ENCODE data around the gene KCNMA1.

DNA sequence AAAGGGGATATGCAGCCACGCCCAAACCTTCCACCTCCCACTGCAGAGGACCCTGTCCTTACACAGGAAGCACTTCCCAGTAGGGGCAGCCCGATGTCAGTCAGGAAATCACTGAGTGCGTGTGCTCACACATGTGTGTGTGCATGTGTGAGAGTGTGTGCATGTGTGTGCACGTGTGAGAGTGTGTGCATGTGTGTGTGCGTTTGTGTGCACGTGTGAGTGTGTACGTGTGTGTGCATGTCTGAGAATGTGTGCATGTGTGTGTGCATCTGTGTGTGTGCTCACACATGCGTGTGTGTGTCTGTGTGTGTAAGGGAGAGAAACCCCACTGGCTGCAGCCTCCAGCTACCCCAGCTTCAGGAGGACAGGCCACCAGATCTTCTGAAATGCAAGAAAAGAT, 229.3 kb downstream of the KCNMA1 start:
- TF ChIP-seq RFX5 (IDR thresholded peaks at IDR 0.05; ENCODE audit: low read length) (no peak), EP300 (IDR thresholded peaks at IDR 0.05; ENCODE audit: borderline replicate concordance in 1 of 2, low read depth in 1 of 2, low read length in 1 of 2) (no peak), CTCF (IDR thresholded peaks at IDR 0.05) (no peak), YY1 (IDR thresholded peaks at IDR 0.05; ENCODE audit: low read depth) (no peak), GABPA (IDR thresholded peaks at IDR 0.05; ENCODE audit: low read depth) (no peak), PBX3 (IDR thresholded peaks at IDR 0.05) (no peak), POLR2AphosphoS5 (IDR thresholded peaks at IDR 0.05; ENCODE audit: low read depth, low read length) (no peak), SMC3 (IDR thresholded peaks at IDR 0.05; ENCODE audit: low read depth, low read length) (no peak), TEAD4 (IDR thresholded peaks at IDR 0.05; ENCODE audit: borderline replicate concordance, insufficient read depth) (no peak)
- TF ChIP-seq, protein P1, sequence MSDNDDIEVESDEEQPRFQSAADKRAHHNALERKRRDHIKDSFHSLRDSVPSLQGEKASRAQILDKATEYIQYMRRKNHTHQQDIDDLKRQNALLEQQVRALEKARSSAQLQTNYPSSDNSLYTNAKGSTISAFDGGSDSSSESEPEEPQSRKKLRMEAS (IDR thresholded peaks at IDR 0.05; ENCODE audit: low read depth): no peak

Data from SK-N-SH (cell line).